ENCODE data around the gene NDUFB10. TPM values are rescaled to one million over a fixed set of nuclear protein-coding genes. Genes with fewer than 3 reads are reported as not detected.

NDUFB10 gene
- total RNA-seq, 1 donor from 2014 or later, result 128 TPM

DNA sequence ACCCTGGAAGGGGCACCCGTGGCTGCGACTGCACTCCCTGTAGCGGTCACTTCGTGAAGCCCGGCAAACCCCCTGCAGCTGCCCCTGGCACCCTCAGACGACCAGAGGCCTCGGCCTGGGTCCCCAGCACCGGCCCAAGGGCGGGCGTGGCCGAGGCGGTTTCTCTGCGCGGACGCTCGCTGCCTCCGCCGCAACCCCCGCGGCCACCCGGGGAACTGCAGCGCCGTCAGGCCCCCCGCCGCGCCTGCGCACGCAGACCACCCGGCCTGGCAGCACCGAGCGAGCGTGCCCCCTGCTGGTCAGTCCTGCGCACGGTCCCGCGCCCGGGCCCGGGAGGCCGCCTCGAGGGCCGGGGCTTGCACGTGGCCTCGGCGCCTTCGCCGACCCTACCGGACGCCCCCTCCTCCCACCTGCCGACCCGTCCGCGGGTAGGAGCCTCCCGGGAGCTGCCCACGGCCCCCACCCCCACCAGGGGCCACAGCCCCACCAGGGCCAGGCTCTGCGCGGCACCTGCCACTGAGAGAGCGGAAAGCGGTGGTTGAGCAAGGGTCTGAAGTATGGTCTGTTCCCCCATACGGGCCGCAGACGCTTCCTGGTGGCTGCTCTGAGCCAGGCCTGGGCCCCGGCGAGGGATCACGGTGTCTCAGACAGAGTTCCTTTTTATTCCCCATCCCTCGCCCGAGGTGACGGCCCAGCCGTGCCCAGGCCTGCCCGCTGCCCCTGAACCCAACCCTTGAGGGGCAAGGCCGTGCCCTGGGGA lies 29.6 kb upstream of the NDUFB10 start:
- no peaks in the 10 kb centered on the region for H3K36me3 Mint-ChIP-seq (ENCODE audit: low read depth)
- H3K9me3 Mint-ChIP-seq, result no peaks in the 10 kb centered on the region
- DNase-seq (ENCODE audit: low read depth, low spot score), result peak; percentile 98
- peaks cover 15% of the 10 kb centered on the region for H3K27me3 Mint-ChIP-seq (ENCODE audit: low read depth)
- H3K4me3 Mint-ChIP-seq, result no peak overlapping the region
- H3K4me1 Mint-ChIP-seq, result peaks cover 7% of the 10 kb centered on the region
- TF ChIP-seq, protein P1, sequence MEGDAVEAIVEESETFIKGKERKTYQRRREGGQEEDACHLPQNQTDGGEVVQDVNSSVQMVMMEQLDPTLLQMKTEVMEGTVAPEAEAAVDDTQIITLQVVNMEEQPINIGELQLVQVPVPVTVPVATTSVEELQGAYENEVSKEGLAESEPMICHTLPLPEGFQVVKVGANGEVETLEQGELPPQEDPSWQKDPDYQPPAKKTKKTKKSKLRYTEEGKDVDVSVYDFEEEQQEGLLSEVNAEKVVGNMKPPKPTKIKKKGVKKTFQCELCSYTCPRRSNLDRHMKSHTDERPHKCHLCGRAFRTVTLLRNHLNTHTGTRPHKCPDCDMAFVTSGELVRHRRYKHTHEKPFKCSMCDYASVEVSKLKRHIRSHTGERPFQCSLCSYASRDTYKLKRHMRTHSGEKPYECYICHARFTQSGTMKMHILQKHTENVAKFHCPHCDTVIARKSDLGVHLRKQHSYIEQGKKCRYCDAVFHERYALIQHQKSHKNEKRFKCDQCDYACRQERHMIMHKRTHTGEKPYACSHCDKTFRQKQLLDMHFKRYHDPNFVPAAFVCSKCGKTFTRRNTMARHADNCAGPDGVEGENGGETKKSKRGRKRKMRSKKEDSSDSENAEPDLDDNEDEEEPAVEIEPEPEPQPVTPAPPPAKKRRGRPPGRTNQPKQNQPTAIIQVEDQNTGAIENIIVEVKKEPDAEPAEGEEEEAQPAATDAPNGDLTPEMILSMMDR (conservative IDR thresholded peaks at IDR 0.05), result peak; percentile 93
- no peak overlapping the region for H3K27ac Mint-ChIP-seq (ENCODE audit: unreplicated experiment)

DNA sequence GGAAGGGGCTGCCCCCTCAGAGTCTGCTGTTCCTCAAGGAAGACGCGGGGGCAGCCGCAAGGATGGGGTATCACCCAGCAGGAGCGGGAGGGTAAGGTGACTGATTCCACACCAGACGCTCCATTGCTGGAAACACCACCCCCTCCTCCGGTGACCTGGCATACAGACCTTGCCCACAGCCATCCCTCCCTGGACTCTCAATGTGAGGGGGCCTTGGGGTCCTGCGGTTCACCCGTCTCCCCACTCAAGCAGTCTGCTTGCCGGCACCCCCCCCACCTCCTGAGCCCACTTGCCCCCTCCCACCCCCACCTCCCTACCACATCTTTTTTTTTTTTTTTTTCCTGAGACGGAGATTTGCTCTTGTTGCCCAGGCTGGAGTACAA lies 29.0 kb upstream of the NDUFB10 start:
- TF ChIP-seq, protein P1 (conservative IDR thresholded peaks at IDR 0.05), result no peak

DNA sequence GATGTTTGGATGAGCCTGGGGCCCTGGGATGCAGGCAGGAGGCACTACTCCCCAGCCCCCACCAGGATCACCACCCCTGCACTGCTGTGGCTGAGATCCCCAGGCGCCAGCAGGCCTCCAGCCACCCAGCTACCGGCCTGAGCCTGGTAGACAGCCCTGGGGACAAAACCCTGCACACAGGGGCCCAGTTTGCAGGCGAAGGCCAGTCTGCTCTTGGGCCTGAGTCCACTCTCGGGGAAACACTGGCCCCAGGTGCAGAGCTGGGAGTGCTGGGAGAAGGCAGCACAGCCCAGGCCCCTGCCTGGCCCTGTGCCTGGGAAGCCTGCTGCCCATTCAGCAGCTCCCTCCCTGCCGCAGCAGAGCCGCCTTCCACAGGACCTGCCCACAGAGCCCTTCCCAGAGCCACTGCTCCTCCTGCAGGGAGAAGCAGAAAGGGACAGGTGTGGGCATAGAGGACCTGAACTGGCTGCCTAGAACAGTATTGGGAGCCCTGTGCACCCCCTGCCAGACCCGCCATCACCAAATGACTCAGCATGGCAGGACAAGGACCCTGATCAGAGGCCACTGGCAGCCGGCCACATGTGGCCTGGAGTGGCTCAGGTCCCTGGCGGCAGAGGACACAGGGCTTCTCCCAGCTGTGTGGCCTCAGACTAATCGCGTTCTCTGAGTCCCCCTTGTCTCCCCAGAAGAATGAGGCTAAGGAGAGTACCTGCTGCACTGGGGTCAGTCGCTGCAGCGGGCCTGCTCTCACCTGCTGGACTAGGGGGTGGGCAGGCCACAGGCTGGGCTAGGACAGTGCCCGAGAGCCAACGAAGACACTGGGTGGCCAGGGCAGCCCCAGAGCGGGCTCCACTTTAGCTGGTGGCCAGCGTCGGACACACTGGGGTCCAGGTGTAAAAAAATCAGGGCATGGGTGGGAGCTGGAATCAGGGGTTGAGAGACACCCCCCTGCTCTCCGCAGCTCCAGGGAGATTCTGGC lies 27.0 kb upstream of the NDUFB10 start:
- Mint-ChIP-seq H3K4me1 (peaks cover 7% of the 10 kb centered on the region), H3K27me3 (ENCODE audit: low read depth) (peaks cover 11% of the 10 kb centered on the region), H3K4me3 (no peak overlapping the region), H3K9me3 (no peaks in the 10 kb centered on the region), H3K27ac (ENCODE audit: unreplicated experiment) (no peak overlapping the region), H3K36me3 (ENCODE audit: low read depth) (no peaks in the 10 kb centered on the region)
- no peak for DNase-seq (ENCODE audit: low read depth, low spot score)
- TF ChIP-seq, protein P1 (conservative IDR thresholded peaks at IDR 0.05), result no peak

More for the DNA sequence above, 29.0 kb upstream of the NDUFB10 start:
- H3K36me3 Mint-ChIP-seq (ENCODE audit: low read depth), result no peaks in the 10 kb centered on the region
- H3K4me3 Mint-ChIP-seq, result no peak overlapping the region
- H3K27me3 Mint-ChIP-seq (ENCODE audit: low read depth), result peaks cover 11% of the 10 kb centered on the region
- DNase-seq (ENCODE audit: low read depth, low spot score), result no peak
- H3K9me3 Mint-ChIP-seq, result no peaks in the 10 kb centered on the region
- no peak overlapping the region for H3K27ac Mint-ChIP-seq (ENCODE audit: unreplicated experiment)
- peaks cover 7% of the 10 kb centered on the region for H3K4me1 Mint-ChIP-seq

DNA sequence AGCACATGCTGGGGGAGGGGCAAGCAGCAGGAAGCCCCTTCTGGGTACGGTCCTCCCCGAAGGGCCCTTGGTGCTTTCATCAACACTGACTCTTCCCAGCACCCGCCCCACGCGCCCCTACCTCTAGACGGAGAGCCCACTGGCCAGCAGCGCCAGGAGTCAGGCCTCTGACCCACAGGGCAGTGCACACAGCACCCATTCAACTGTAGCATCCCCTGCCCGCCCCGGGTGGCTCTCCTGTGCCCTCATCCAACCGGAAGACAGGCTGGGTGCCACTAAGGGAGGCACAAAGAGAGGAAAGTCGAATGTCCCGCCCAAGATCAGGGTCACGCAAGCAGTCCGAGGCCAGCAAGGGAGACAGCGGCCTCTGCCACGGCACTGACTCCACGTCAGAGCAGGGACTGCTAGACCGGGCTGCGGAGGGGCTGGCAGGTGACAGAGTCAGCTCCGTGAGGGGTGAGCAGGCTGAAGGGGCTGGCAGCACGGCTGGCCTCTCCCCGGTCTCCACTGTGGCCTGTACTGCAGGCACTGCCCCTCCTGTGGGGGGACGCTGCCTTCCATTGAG lies 26.2 kb upstream of the NDUFB10 start:
- Mint-ChIP-seq H3K9me3 (no peaks in the 10 kb centered on the region), H3K4me3 (peak overlapping the region; percentile 41), H3K36me3 (ENCODE audit: low read depth) (no peaks in the 10 kb centered on the region), H3K27ac (ENCODE audit: unreplicated experiment) (no peak overlapping the region), H3K27me3 (ENCODE audit: low read depth) (peaks cover 11% of the 10 kb centered on the region), H3K4me1 (peaks cover 4% of the 10 kb centered on the region)
- TF ChIP-seq, protein P1 (conservative IDR thresholded peaks at IDR 0.05), result no peak
- DNase-seq (ENCODE audit: low read depth, low spot score), result no peak

DNA sequence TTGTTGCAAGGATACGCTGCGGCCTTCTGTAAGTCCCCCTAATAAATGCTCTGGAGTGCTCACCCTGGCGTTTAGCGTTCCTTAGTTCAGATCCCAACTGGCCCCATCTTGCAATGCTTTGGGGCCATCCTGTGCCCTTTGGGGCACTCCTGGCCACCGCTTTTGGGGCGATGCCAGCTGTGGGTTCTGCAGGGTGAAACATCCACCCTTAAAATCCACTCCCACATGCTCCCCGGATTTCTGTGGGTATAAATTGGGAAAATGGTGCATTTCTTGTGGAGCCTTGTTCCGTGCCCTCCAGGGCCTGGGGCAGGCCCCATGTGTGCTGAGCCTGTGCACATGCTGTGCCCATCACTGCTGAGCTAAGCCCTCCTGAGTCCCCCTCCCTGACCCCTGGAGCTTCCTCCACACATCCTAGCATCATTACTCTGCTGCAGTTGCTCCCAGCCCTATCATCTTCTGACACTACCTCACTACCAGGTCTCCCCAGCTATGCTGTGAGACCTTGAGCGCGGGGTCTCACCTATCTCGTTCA lies 22.3 kb upstream of the NDUFB10 start:
- H3K36me3 Mint-ChIP-seq (ENCODE audit: low read depth), result no peaks in the 10 kb centered on the region
- peak overlapping the region; percentile 96 for H3K27ac Mint-ChIP-seq (ENCODE audit: unreplicated experiment)
- no peaks in the 10 kb centered on the region for H3K27me3 Mint-ChIP-seq (ENCODE audit: low read depth)
- no peak overlapping the region for H3K4me3 Mint-ChIP-seq
- H3K4me1 Mint-ChIP-seq, result peaks cover 5% of the 10 kb centered on the region
- TF ChIP-seq, protein P1 (conservative IDR thresholded peaks at IDR 0.05), result no peak
- no peaks in the 10 kb centered on the region for H3K9me3 Mint-ChIP-seq
- no peak for DNase-seq (ENCODE audit: low read depth, low spot score)

Data from neural crest cell (in vitro differentiated cells).